GM12872 (cell line): ENCODE measurements around the gene MPZL1.

ENCODE experiments used
- TF ChIP-seq, protein P1 (sequence below): IDR thresholded peaks from 3 replicates; pipeline ENCODE4 v1.5.1; 2011; ENCODE audit warnings: low read depth, mild to moderate bottlenecking, low read length, moderate library complexity; ENCODE audit not compliant: insufficient read depth

Gene MPZL1

DNA sequence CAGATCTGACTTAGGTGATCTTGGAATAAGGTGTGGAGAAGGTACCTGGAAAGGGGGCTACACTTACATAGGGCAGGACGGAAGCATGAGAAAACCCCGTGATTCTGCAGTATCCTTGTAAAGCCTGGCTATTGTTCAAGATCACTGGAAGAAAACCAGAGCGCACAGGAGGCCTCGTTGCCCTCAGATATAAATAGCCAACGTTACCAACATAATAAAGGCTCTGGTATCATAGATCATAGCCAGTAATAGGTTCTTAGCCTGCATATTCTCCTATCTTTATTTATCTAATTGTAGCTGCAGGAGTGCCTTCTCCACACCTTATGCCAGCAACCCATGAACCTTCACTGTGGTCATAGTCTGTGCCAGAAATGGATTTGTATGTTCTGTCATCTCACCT is 35.9 kb upstream of the MPZL1 start:
- TF ChIP-seq, protein P1, sequence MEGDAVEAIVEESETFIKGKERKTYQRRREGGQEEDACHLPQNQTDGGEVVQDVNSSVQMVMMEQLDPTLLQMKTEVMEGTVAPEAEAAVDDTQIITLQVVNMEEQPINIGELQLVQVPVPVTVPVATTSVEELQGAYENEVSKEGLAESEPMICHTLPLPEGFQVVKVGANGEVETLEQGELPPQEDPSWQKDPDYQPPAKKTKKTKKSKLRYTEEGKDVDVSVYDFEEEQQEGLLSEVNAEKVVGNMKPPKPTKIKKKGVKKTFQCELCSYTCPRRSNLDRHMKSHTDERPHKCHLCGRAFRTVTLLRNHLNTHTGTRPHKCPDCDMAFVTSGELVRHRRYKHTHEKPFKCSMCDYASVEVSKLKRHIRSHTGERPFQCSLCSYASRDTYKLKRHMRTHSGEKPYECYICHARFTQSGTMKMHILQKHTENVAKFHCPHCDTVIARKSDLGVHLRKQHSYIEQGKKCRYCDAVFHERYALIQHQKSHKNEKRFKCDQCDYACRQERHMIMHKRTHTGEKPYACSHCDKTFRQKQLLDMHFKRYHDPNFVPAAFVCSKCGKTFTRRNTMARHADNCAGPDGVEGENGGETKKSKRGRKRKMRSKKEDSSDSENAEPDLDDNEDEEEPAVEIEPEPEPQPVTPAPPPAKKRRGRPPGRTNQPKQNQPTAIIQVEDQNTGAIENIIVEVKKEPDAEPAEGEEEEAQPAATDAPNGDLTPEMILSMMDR, result no peak

DNA sequence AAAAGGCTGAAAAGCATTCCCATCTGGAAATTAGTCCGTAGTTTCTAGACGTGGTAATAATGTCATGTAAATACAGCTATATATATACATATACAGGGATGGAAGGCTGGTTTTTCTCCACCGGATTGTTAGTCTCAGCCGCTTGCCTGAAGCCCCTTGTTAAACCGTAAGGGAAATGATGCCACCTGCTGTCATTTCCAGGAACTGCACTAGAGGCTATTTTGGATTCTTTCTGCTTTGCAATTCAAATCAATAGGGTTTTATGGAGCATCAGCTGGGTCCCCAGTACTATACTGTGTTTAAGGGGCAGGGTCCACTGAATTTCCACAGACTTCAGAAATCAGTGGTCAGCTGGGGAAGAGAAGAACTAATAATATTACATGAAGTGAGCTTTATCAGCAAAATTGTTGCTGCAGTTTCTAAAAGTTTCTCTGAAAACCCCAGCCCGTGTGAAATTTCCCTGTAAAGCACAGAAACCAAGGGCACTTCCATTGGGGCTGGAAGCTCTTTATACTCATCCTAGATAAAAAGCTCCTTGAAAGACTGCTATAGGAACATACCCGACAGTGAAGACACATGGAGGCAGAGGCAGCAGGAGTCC is 33.8 kb upstream of the MPZL1 start:
- TF ChIP-seq, protein P1, result peak; percentile 86

DNA sequence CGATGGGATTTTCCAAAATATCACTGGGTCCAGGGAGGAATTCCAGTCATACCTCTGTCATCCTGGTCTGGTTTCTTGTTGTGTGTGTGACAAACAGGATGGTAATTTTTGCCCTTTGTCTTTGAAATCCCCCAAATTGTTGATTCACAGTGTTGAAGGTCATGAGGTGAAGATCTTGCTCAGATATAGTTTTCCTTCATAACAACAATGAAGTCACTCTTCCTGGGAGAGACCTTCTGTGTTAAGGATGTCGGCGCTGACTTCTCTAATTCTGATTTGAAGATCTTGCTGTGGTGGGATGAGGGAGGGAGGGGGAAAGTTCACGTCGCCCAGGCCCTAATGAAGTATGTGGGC is 32.2 kb upstream of the MPZL1 start:
- TF ChIP-seq, protein P1, result no peak

GRCh38 chr1:167690053-167690452 is 31.7 kb upstream of the MPZL1 start:
- TF ChIP-seq, protein P1, result no peak

DNA sequence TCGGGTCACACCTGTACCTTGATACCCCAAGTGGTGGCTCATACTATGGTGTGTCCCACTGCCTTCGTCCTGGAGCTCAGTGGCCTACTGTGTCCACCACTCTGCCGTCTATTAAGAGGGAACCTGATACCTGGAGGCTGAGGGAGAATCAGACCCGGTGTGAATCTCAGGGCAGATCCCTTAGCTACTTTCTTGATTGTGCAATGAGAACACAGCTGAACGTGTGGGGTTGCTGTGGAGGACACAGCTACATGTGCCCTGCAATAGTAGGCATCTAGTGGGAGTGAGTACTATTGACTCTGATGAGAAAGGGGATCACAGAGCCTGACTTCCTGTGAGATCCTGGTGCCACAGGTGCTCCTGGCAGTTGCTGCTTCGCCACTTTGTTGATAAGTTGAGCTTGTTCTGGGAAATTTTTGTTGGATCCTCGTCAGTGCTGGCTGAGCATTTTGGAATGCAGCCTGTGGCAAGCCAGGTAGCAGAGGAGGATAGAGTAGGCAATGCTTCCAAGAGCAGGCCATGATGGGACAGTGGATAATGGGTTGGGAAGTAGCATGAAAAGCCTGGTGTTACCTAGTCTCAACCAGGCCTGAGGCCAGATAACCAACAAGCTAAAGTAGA is 28.2 kb upstream of the MPZL1 start:
- TF ChIP-seq, protein P1, result no peak

GRCh38 chr1:167694691-167695090 is 27.1 kb upstream of the MPZL1 start:
- TF ChIP-seq, protein P1, result no peak

DNA sequence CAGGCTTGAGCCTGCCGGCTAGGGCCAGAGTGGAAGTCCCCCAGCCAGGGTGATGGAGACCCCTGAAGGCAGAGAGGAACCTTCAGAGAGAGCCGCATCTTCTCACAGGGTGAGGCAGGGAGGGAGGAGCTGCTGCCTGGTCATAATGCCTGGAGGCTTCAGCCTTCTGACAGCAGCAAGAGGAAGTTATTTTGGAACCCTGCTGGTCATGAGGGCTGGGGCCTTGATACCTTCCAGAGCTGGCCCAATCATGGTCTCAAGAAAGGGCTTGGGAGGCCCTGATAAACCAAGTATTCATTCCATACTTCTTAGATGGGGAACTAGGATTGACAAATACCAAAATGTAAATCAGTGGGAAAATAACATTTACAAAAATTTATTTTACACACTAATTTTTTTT is 26.6 kb upstream of the MPZL1 start:
- TF ChIP-seq, protein P1, result no peak
